ENCODE measurements around the gene NDUFA12.

The NDUFA12 gene

GRCh38 chr12:94952325-94952724, 51.2 kb downstream of the NDUFA12 start:
- no CpG with 5 or more reads among the region's 2 CpGs for WGBS, 2 donors (ENCODE audit: extremely low coverage in 2 of 2, insufficient read length in 2 of 2, insufficient replicate concordance in 1 of 2)
- Histone ChIP-seq H3K9ac (ENCODE audit: low read depth, low read length, poor library complexity) (no peak overlapping the region), H3K18ac (ENCODE audit: low read length) (no peak overlapping the region), H3K4me2 (ENCODE audit: insufficient read depth, low read length, poor library complexity, severe bottlenecking) (no peak overlapping the region), H3K14ac (ENCODE audit: low read length) (no peak overlapping the region), H3K4ac (ENCODE audit: low read length) (no peak overlapping the region), H2BK15ac (ENCODE audit: low read length) (no peak overlapping the region), H3K4me1 (ENCODE audit: control insufficient read depth in 2 of 2, insufficient read depth in 1 of 2, low read depth in 1 of 2, low read length in 2 of 2) (peaks cover 2 to 5% of the 10 kb centered on the region in 2 donors), H3K36me3 (replicated peaks in 1 of 2; ENCODE audit: control insufficient read depth in 2 of 2, insufficient read depth in 2 of 2, low read length in 2 of 2) (no peaks in the 10 kb centered on the region), H2BK5ac (ENCODE audit: low read length) (no peak overlapping the region), H3K27me3 (ENCODE audit: control insufficient read depth in 3 of 3, insufficient read depth in 3 of 3, low read depth in 1 of 3, low read length in 3 of 3) (no peaks in the 10 kb centered on the region), H2AFZ (ENCODE audit: low read length) (no peak overlapping the region), H2AK5ac (ENCODE audit: low read depth, low read length) (no peak overlapping the region), H2BK12ac (ENCODE audit: low read length) (no peak overlapping the region), H4K8ac (ENCODE audit: low read depth, low read length) (no peak overlapping the region), H3K79me1 (ENCODE audit: low read depth, low read length) (no peaks in the 10 kb centered on the region), H2BK120ac (ENCODE audit: low read depth, low read length) (no peak overlapping the region), H4K91ac (ENCODE audit: low read depth, low read length, poor library complexity) (no peak overlapping the region), H3K27ac (replicated peaks; ENCODE audit: low read length) (no peak overlapping the region), H3K9me3 (replicated peaks in 1 of 2; ENCODE audit: control insufficient read depth in 2 of 2, insufficient read depth in 1 of 2, low read depth in 1 of 2, low read length in 2 of 2) (peaks cover 0 to 2% of the 10 kb centered on the region in 2 donors), H3K23ac (ENCODE audit: low read depth, low read length, poor library complexity) (no peak overlapping the region), H3K4me3 (ENCODE audit: low read length in 2 of 2) (no peak overlapping the region)
- DNase-seq (ENCODE audit: low spot score) = no peak

- no peak overlapping the region for H3K23ac ChIP-seq (ENCODE audit: low read depth, low read length, poor library complexity)
- no peak overlapping the region for H2BK15ac ChIP-seq (ENCODE audit: low read length)
- H3K4ac ChIP-seq (ENCODE audit: low read length) = no peak overlapping the region
- DNase-seq (ENCODE audit: low spot score) = no peak
- H3K9me3 ChIP-seq (replicated peaks in 1 of 2; ENCODE audit: control insufficient read depth in 2 of 2, insufficient read depth in 1 of 2, low read depth in 1 of 2, low read length in 2 of 2) = peaks cover 0 to 2% of the 10 kb centered on the region in 2 donors
- no peak overlapping the region for H2BK12ac ChIP-seq (ENCODE audit: low read length)
- H3K27me3 ChIP-seq (ENCODE audit: control insufficient read depth in 3 of 3, insufficient read depth in 3 of 3, low read depth in 1 of 3, low read length in 3 of 3) = no peaks in the 10 kb centered on the region
- H3K36me3 ChIP-seq (replicated peaks in 1 of 2; ENCODE audit: control insufficient read depth in 2 of 2, insufficient read depth in 2 of 2, low read length in 2 of 2) = no peaks in the 10 kb centered on the region
- H2AFZ ChIP-seq (ENCODE audit: low read length) = peak overlapping the region; percentile 35
- H4K8ac ChIP-seq (ENCODE audit: low read depth, low read length) = no peak overlapping the region
- no CpG with 5 or more reads among the region's 7 CpGs for WGBS, 2 donors (ENCODE audit: extremely low coverage in 2 of 2, insufficient read length in 2 of 2, insufficient replicate concordance in 1 of 2)
- no peak overlapping the region for H3K18ac ChIP-seq (ENCODE audit: low read length)
- H3K4me1 ChIP-seq (ENCODE audit: control insufficient read depth in 2 of 2, insufficient read depth in 1 of 2, low read depth in 1 of 2, low read length in 2 of 2) = peaks cover 2 to 5% of the 10 kb centered on the region in 2 donors
- H3K9ac ChIP-seq (ENCODE audit: low read depth, low read length, poor library complexity) = no peak overlapping the region
- no peak overlapping the region for H2BK120ac ChIP-seq (ENCODE audit: low read depth, low read length)
- no peak overlapping the region for H2AK5ac ChIP-seq (ENCODE audit: low read depth, low read length)
- no peaks in the 10 kb centered on the region for H3K79me1 ChIP-seq (ENCODE audit: low read depth, low read length)
- no peak overlapping the region for H3K4me2 ChIP-seq (ENCODE audit: insufficient read depth, low read length, poor library complexity, severe bottlenecking)
- no peak overlapping the region for H3K14ac ChIP-seq (ENCODE audit: low read length)
- H4K91ac ChIP-seq (ENCODE audit: low read depth, low read length, poor library complexity) = no peak overlapping the region
- H3K27ac ChIP-seq (replicated peaks; ENCODE audit: low read length) = no peak overlapping the region
- H2BK5ac ChIP-seq (ENCODE audit: low read length) = no peak overlapping the region
- no peak overlapping the region for H3K4me3 ChIP-seq (ENCODE audit: low read length in 2 of 2)
These were observed 52.2 kb downstream of the NDUFA12 start for GRCh38 chr12:94951071-94951934.

GRCh38 chr12:94948232-94948810, 55.2 kb downstream of the NDUFA12 start:
- WGBS, 2 donors (ENCODE audit: extremely low coverage in 2 of 2, insufficient read length in 2 of 2, insufficient replicate concordance in 1 of 2) = no CpG with 5 or more reads among the region's 6 CpGs
- no peak overlapping the region for H2BK5ac ChIP-seq (ENCODE audit: low read length)
- H3K9me3 ChIP-seq (replicated peaks in 1 of 2; ENCODE audit: control insufficient read depth in 2 of 2, insufficient read depth in 1 of 2, low read depth in 1 of 2, low read length in 2 of 2) = peaks cover 0 to 2% of the 10 kb centered on the region in 2 donors
- H2AFZ ChIP-seq (ENCODE audit: low read length) = no peak overlapping the region
- H3K27me3 ChIP-seq (ENCODE audit: control insufficient read depth in 3 of 3, insufficient read depth in 3 of 3, low read depth in 1 of 3, low read length in 3 of 3) = no peaks in the 10 kb centered on the region
- no peak overlapping the region for H3K4me2 ChIP-seq (ENCODE audit: insufficient read depth, low read length, poor library complexity, severe bottlenecking)
- no peak overlapping the region for H3K4me3 ChIP-seq (ENCODE audit: low read length in 2 of 2)
- H3K4ac ChIP-seq (ENCODE audit: low read length) = no peak overlapping the region
- H4K8ac ChIP-seq (ENCODE audit: low read depth, low read length) = no peak overlapping the region
- H4K91ac ChIP-seq (ENCODE audit: low read depth, low read length, poor library complexity) = no peak overlapping the region
- no peak overlapping the region for H3K9ac ChIP-seq (ENCODE audit: low read depth, low read length, poor library complexity)
- H2BK15ac ChIP-seq (ENCODE audit: low read length) = no peak overlapping the region
- no peak overlapping the region for H2AK5ac ChIP-seq (ENCODE audit: low read depth, low read length)
- H3K23ac ChIP-seq (ENCODE audit: low read depth, low read length, poor library complexity) = no peak overlapping the region
- no peak overlapping the region for H3K14ac ChIP-seq (ENCODE audit: low read length)
- no peak overlapping the region for H3K18ac ChIP-seq (ENCODE audit: low read length)
- no peak overlapping the region for H2BK12ac ChIP-seq (ENCODE audit: low read length)
- peaks cover 2 to 5% of the 10 kb centered on the region in 2 donors for H3K4me1 ChIP-seq (ENCODE audit: control insufficient read depth in 2 of 2, insufficient read depth in 1 of 2, low read depth in 1 of 2, low read length in 2 of 2)
- no peak overlapping the region for H3K27ac ChIP-seq (replicated peaks; ENCODE audit: low read length)
- H3K36me3 ChIP-seq (replicated peaks in 1 of 2; ENCODE audit: control insufficient read depth in 2 of 2, insufficient read depth in 2 of 2, low read length in 2 of 2) = peaks cover 0 to 1% of the 10 kb centered on the region in 2 donors
- no peak for DNase-seq (ENCODE audit: low spot score)
- H3K79me1 ChIP-seq (ENCODE audit: low read depth, low read length) = no peaks in the 10 kb centered on the region
- no peak overlapping the region for H2BK120ac ChIP-seq (ENCODE audit: low read depth, low read length)

- H2BK12ac ChIP-seq (ENCODE audit: low read length) = no peak overlapping the region
- no peak overlapping the region for H3K27ac ChIP-seq (replicated peaks; ENCODE audit: low read length)
- no peak overlapping the region for H4K91ac ChIP-seq (ENCODE audit: low read depth, low read length, poor library complexity)
- no peak overlapping the region for H3K9ac ChIP-seq (ENCODE audit: low read depth, low read length, poor library complexity)
- H3K4ac ChIP-seq (ENCODE audit: low read length) = no peak overlapping the region
- H3K23ac ChIP-seq (ENCODE audit: low read depth, low read length, poor library complexity) = no peak overlapping the region
- no peaks in the 10 kb centered on the region for H3K79me1 ChIP-seq (ENCODE audit: low read depth, low read length)
- H3K27me3 ChIP-seq (ENCODE audit: control insufficient read depth in 3 of 3, insufficient read depth in 3 of 3, low read depth in 1 of 3, low read length in 3 of 3) = peaks cover 0 to 3% (median 0%) of the 10 kb centered on the region in 3 experiments
- peaks cover 0 to 1% of the 10 kb centered on the region in 2 donors for H3K36me3 ChIP-seq (replicated peaks in 1 of 2; ENCODE audit: control insufficient read depth in 2 of 2, insufficient read depth in 2 of 2, low read length in 2 of 2)
- no CpG with 5 or more reads among the region's 3 CpGs for WGBS, 2 donors (ENCODE audit: extremely low coverage in 2 of 2, insufficient read length in 2 of 2, insufficient replicate concordance in 1 of 2)
- H3K4me1 ChIP-seq (ENCODE audit: control insufficient read depth in 2 of 2, insufficient read depth in 1 of 2, low read depth in 1 of 2, low read length in 2 of 2) = peaks cover 2 to 3% of the 10 kb centered on the region in 2 donors
- H2AK5ac ChIP-seq (ENCODE audit: low read depth, low read length) = no peak overlapping the region
- DNase-seq (ENCODE audit: low spot score) = no peak
- no peak overlapping the region for H2AFZ ChIP-seq (ENCODE audit: low read length)
- H2BK15ac ChIP-seq (ENCODE audit: low read length) = no peak overlapping the region
- H2BK120ac ChIP-seq (ENCODE audit: low read depth, low read length) = no peak overlapping the region
- H3K4me3 ChIP-seq (ENCODE audit: low read length in 2 of 2) = no peak overlapping the region
- H2BK5ac ChIP-seq (ENCODE audit: low read length) = no peak overlapping the region
- no peak overlapping the region for H4K8ac ChIP-seq (ENCODE audit: low read depth, low read length)
- H3K18ac ChIP-seq (ENCODE audit: low read length) = no peak overlapping the region
- H3K14ac ChIP-seq (ENCODE audit: low read length) = no peak overlapping the region
- H3K4me2 ChIP-seq (ENCODE audit: insufficient read depth, low read length, poor library complexity, severe bottlenecking) = no peak overlapping the region
- no peaks in the 10 kb centered on the region for H3K9me3 ChIP-seq (replicated peaks in 1 of 2; ENCODE audit: control insufficient read depth in 2 of 2, insufficient read depth in 1 of 2, low read depth in 1 of 2, low read length in 2 of 2)
These were observed 60.8 kb downstream of the NDUFA12 start for GRCh38 chr12:94942663-94943062.

Data from neuronal stem cell (in vitro differentiated cells).